H9 (cell line): ENCODE data around the gene HNRNPK. TPM values are rescaled to one million over a fixed set of nuclear protein-coding genes. Genes with fewer than 3 reads are reported as not detected.

Experiments
- DNase-seq: peaks from one replicate; pipeline ENCODE4 v3.0.0-alpha.2; 2017
- H2AFZ ChIP-seq: one replicate; pipeline ENCODE4 v1.6.1; 2013; ENCODE audit warnings: mild to moderate bottlenecking, low read length, control low read depth, moderate library complexity
- H2AK5ac ChIP-seq: 2 replicates; pipeline ENCODE4 v1.6.1; 2013; ENCODE audit warnings: low read length, control low read depth, mixed read lengths; ENCODE audit not compliant: insufficient read length
- H2BK120ac ChIP-seq: one replicate; pipeline ENCODE4 v1.6.1; 2013; ENCODE audit warnings: low read depth, mild to moderate bottlenecking, low read length, control low read depth, inconsistent platforms; ENCODE audit not compliant: poor library complexity, severe bottlenecking
- H2BK12ac ChIP-seq: 2 replicates; pipeline ENCODE4 v1.6.1; 2013; ENCODE audit warnings: low read length, control low read depth, mixed read lengths, low read depth; ENCODE audit not compliant: insufficient read length
- H2BK15ac ChIP-seq: 2 replicates; pipeline ENCODE4 v1.6.1; 2013; ENCODE audit warnings: low read depth, low read length, control low read depth
- H2BK20ac ChIP-seq: one replicate; pipeline ENCODE4 v1.6.1; 2013; ENCODE audit warnings: low read depth, mild to moderate bottlenecking, low read length, control low read depth, inconsistent platforms; ENCODE audit not compliant: poor library complexity, severe bottlenecking
- H2BK5ac ChIP-seq: 2 replicates; pipeline ENCODE4 v1.6.1; 2013; ENCODE audit warnings: low read length, control low read depth, mixed read lengths; ENCODE audit not compliant: insufficient read length
- H3K14ac ChIP-seq: 2 replicates; pipeline ENCODE4 v1.6.1; 2013; ENCODE audit warnings: low read length, control low read depth; ENCODE audit not compliant: insufficient read depth
- H3K18ac ChIP-seq: 2 replicates; pipeline ENCODE4 v1.6.1; 2013; ENCODE audit warnings: low read depth, mild to moderate bottlenecking, mixed read lengths, low read length, control low read depth; ENCODE audit not compliant: insufficient read length
- H3K23ac ChIP-seq: 2 replicates; pipeline ENCODE4 v1.6.1; 2013; ENCODE audit warnings: low read length, control low read depth, mixed read lengths, low read depth; ENCODE audit not compliant: insufficient read length
- H3K23me2 ChIP-seq: 2 replicates; pipeline ENCODE4 v1.6.1; 2013; ENCODE audit warnings: low read depth, mild to moderate bottlenecking, mixed read lengths, low read length, control low read depth; ENCODE audit not compliant: insufficient read length, poor library complexity, severe bottlenecking
- H3K27ac ChIP-seq: 2 replicates; pipeline ENCODE4 v1.5.1; 2013; ENCODE audit warnings: low read length, control low read depth, mixed read lengths, low read depth; ENCODE audit not compliant: insufficient read length
- H3K27me3 ChIP-seq: 2 replicates; pipeline ENCODE4 v1.6.1; 2013; ENCODE audit warnings: low read length, control low read depth, inconsistent platforms; ENCODE audit not compliant: insufficient read depth
- H3K4ac ChIP-seq: 2 replicates; pipeline ENCODE4 v1.6.1; 2013; ENCODE audit warnings: low read depth, mild to moderate bottlenecking, control low read depth, inconsistent platforms, low read length, moderate library complexity
- H3K4me1 ChIP-seq: 2 replicates; pipeline ENCODE4 v1.6.1; 2013; ENCODE audit warnings: low read length, control low read depth, inconsistent platforms; ENCODE audit not compliant: insufficient read depth
- H3K4me2 ChIP-seq: 2 replicates; pipeline ENCODE4 v1.6.1; 2013; ENCODE audit warnings: low read length, control low read depth, mixed read lengths; ENCODE audit not compliant: insufficient read length, insufficient read depth
- H3K56ac ChIP-seq: 2 replicates; pipeline ENCODE4 v1.6.1; 2013; ENCODE audit warnings: low read depth, mild to moderate bottlenecking, mixed read lengths, low read length, control low read depth; ENCODE audit not compliant: insufficient read length
- H3K79me1 ChIP-seq: 2 replicates; pipeline ENCODE4 v1.6.1; 2013; ENCODE audit warnings: low read depth, mild to moderate bottlenecking, moderate library complexity, low read length, control low read depth, inconsistent platforms; ENCODE audit not compliant: insufficient read depth, poor library complexity, severe bottlenecking
- H3K79me2 ChIP-seq: 2 replicates; pipeline ENCODE4 v1.6.1; 2013; ENCODE audit warnings: low read length, control low read depth, inconsistent platforms; ENCODE audit not compliant: insufficient read depth
- H3K9ac ChIP-seq: 2 replicates; pipeline ENCODE4 v1.6.1; 2013; ENCODE audit warnings: low read length, control low read depth, mixed read lengths; ENCODE audit not compliant: insufficient read length; ENCODE audit errors: extremely low read depth
- H3K9me3 ChIP-seq: one replicate; pipeline ENCODE4 v1.6.1; 2013; ENCODE audit warnings: low read depth, low read length, inconsistent platforms; ENCODE audit not compliant: control insufficient read depth
- H3T11ph ChIP-seq: one replicate; pipeline ENCODE4 v1.6.1; 2013; ENCODE audit warnings: mild to moderate bottlenecking, low read length, control low read depth, inconsistent platforms
- H4K20me1 ChIP-seq: one replicate; pipeline ENCODE4 v1.6.1; 2013; ENCODE audit not compliant: control insufficient read depth, insufficient read length, insufficient read depth
- H4K5ac ChIP-seq: 2 replicates; pipeline ENCODE4 v1.6.1; 2013; ENCODE audit warnings: low read depth, mild to moderate bottlenecking, mixed read lengths, low read length, control low read depth; ENCODE audit not compliant: insufficient read length
- H4K8ac ChIP-seq: replicated peaks from 2 replicates; pipeline ENCODE4 v1.6.1; 2013; ENCODE audit warnings: low read length, control low read depth, mixed read lengths, low read depth; ENCODE audit not compliant: insufficient read length
- H4K91ac ChIP-seq: 2 replicates; pipeline ENCODE4 v1.6.1; 2013; ENCODE audit warnings: low read depth, mild to moderate bottlenecking, moderate library complexity, mixed read lengths, low read length, control low read depth; ENCODE audit not compliant: insufficient read length
- H3K27ac Mint-ChIP-seq, 3 experiments: 2 replicates in 2 of 3; 3 replicates in 1 of 3; pipeline ENCODE4 v1.8.0; 2020 to 2021; ENCODE audit warnings: mixed read lengths in 3 of 3, mild to moderate bottlenecking in 1 of 3, moderate library complexity in 1 of 3
- H3K27me3 Mint-ChIP-seq: 2 replicates; pipeline ENCODE4 v1.8.0; 2021; ENCODE audit warnings: low read depth, mild to moderate bottlenecking, moderate library complexity, mixed read lengths
- H3K36me3 Mint-ChIP-seq, 3 experiments: 2 replicates in 2 of 3; 3 replicates in 1 of 3; pipeline ENCODE4 v1.8.0; 2020 to 2021; ENCODE audit warnings: low read depth in 3 of 3, mixed read lengths in 3 of 3; ENCODE audit not compliant: insufficient read depth in 1 of 3
- H3K4me1 Mint-ChIP-seq, 2 experiments: 2 replicates each; pipeline ENCODE4 v1.8.0; 2020; ENCODE audit warnings: mixed read lengths in 2 of 2
- H3K4me3 Mint-ChIP-seq, 2 experiments: 2 replicates in 1 of 2; 3 replicates in 1 of 2; pipeline ENCODE4 v1.8.0; 2020 to 2021; ENCODE audit warnings: mild to moderate bottlenecking in 2 of 2, mixed read lengths in 2 of 2, moderate library complexity in 1 of 2
- H3K9me3 Mint-ChIP-seq, 2 experiments: 2 replicates in 1 of 2; 3 replicates in 1 of 2; pipeline ENCODE4 v1.8.0; 2020; ENCODE audit warnings: mild to moderate bottlenecking in 2 of 2, mixed read lengths in 2 of 2, moderate library complexity in 1 of 2
- CTCF ChIP-seq: fragments of 200-600 bp; sonication (generic); conservative IDR thresholded peaks from 3 replicates; pipeline ENCODE4 v1.8.0; 2021; ENCODE audit warnings: antibody characterized with exemption, mild to moderate bottlenecking
- WGBS: extraction: QIAGEN DNeasy Blood & Tissue Kit; methylation state at CpG from one replicate; pipeline ENCODE4 v1.1.7; 2013; ENCODE audit warnings: missing lambda C conversion rate, low lambda C conversion rate, mixed read lengths; ENCODE audit not compliant: insufficient read length; ENCODE audit errors: extremely low coverage; 5-methylcytosine and 5-hydroxymethylcytosine counted together
- total RNA-seq: library from RNA; stranded (reverse); gene quantifications from 2 replicates; pipeline ENCODE4 v1.2.1, GENCODE V29; 2021

HNRNPK gene
- total RNA-seq, 1 experiment from 2014 or later = 790 TPM

DNA sequence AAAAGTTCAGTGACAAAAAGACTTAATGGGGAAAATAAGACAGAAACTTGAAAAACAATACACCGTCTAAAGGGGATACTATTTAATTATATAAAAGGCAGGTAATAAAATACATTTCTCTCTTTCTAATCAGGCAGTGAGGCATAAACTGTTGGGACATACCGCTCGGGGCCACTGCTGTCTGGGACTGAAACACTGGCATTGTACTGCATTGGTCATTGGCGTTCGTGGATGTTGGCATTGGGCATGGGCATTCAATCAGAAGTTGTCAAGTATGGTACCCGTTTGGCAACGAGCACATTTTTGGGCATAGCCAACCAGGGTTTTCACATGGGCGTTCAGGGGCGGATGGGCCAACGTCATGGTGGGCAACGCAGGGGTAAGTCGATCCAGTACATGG is 4.7 kb downstream of the HNRNPK start:
- Histone ChIP-seq H4K8ac (no peak overlapping the region), H3K56ac (no peak overlapping the region), H3K79me2 (peaks cover 30% of the 10 kb centered on the region), H2BK12ac (no peak overlapping the region), H4K5ac (no peak overlapping the region), H2BK15ac (no peak overlapping the region), H3K23me2 (peaks cover 4% of the 10 kb centered on the region), H2BK20ac (no peak overlapping the region), H3K27ac (no peak overlapping the region), H2BK5ac (no peak overlapping the region), H3K9me3 (no peaks in the 10 kb centered on the region), H3T11ph (no peak overlapping the region), H2AFZ (no peak overlapping the region), H4K20me1 (peaks cover 4% of the 10 kb centered on the region), H2BK120ac (no peak overlapping the region), H3K27me3 (no peaks in the 10 kb centered on the region), H3K23ac (no peak overlapping the region), H4K91ac (no peak overlapping the region), H3K4me1 (no peaks in the 10 kb centered on the region), H3K18ac (no peak overlapping the region), H3K14ac (no peak overlapping the region), H3K79me1 (peaks cover 11% of the 10 kb centered on the region), H3K4ac (no peak overlapping the region), H3K4me2 (no peak overlapping the region), H3K9ac (no peak overlapping the region), H2AK5ac (no peak overlapping the region)
- no peak for DNase-seq
- TF ChIP-seq CTCF = no peak
- Mint-ChIP-seq H3K27ac (peak overlapping the region in 2 of 3 experiments; percentile 68 to 84; a peak in 3 of 7 replicates), H3K36me3 (peaks cover 80 to 95% (median 91%) of the 10 kb centered on the region in 3 experiments), H3K4me1 (peaks cover 22 to 27% of the 10 kb centered on the region in 2 experiments), H3K9me3 (peaks cover 0 to 3% of the 10 kb centered on the region in 2 experiments; a peak in 1 of 5 replicates), H3K4me3 (peak overlapping the region in 1 of 2 experiments; percentile 35; a peak in 3 of 5 replicates), H3K27me3 (peaks cover 4% of the 10 kb centered on the region; the same call in 1 of the 2 replicates)
- WGBS = no CpG with 5 or more reads among the region's 12 CpGs
